Measurements from ENCODE around the gene TEX11. TPM values are rescaled to one million over a fixed set of nuclear protein-coding genes. Genes with fewer than 3 reads are reported as not detected.

TEX11 gene
- total and polyA plus RNA-seq, 9 of the 15 experiments (the other 6 are each of a cell fraction or from before 2014, with no cell fraction given): 0.27 to 1.1 (median 0.45) TPM

GRCh38 chrX:70497026-70497425 lies 411.5 kb downstream of the TEX11 start:
- CTCF ChIA-PET (ENCODE audit: low intra/inter-chr PET ratio): no interaction called here
- Histone ChIP-seq H2AFZ (ENCODE audit: low read depth, low read length) (no peak overlapping the region), H3K27ac (ENCODE audit: extremely low read depth, low read depth, low read length) (no peak overlapping the region), H3K27me3 (ENCODE audit: control insufficient read depth in 2 of 2, insufficient read depth in 2 of 2, low read length in 2 of 2) (no peaks in the 10 kb centered on the region), H3K79me2 (ENCODE audit: control insufficient read depth, insufficient read depth, low read length) (no peaks in the 10 kb centered on the region), H3K9ac (ENCODE audit: insufficient read depth in 1 of 2, low read depth in 2 of 2, low read length in 2 of 2) (no peak overlapping the region), H3K9me1 (ENCODE audit: control insufficient read depth, insufficient read depth, low read length) (no peaks in the 10 kb centered on the region), H4K20me1 (replicated peaks; ENCODE audit: control insufficient read depth, insufficient read depth, low read length) (no peaks in the 10 kb centered on the region), H3K9me3 (replicated peaks; ENCODE audit: control insufficient read depth, insufficient read depth, low read depth, low read length) (no peaks in the 10 kb centered on the region), H3K4me2 (ENCODE audit: insufficient read depth, low read length) (no peak overlapping the region), H3K4me3 (no peak overlapping the region), H3K36me3 (ENCODE audit: control insufficient read depth, insufficient read depth, low read length) (no peaks in the 10 kb centered on the region), H3K4me1 (replicated peaks in 1 of 2; ENCODE audit: control insufficient read depth in 2 of 2, insufficient read depth in 2 of 2, low read length in 2 of 2) (no peaks in the 10 kb centered on the region)
- BruUV-seq (replicated peaks): no TSS peak
- intact Hi-C loops (cut with micrococcal nuclease): no loop called here
- TF ChIP-seq CXXC5 (CRISPR knock-in tag; IDR thresholded peaks at IDR 0.05): no peak
- TF ChIP-seq USF2 (CRISPR knock-in tag; IDR thresholded peaks at IDR 0.05): no peak
- TF ChIP-seq PHB (CRISPR knock-in tag; IDR thresholded peaks at IDR 0.05): no peak
- TF ChIP-seq CREB3 (tag; conservative IDR thresholded peaks at IDR 0.05; ENCODE audit: low read depth): no peak
- TF ChIP-seq PPARD (CRISPR knock-in tag; IDR thresholded peaks at IDR 0.05): no peak
- no peak for TF ChIP-seq ZNF511 (CRISPR knock-in tag; IDR thresholded peaks at IDR 0.05)
- TF ChIP-seq SRF (CRISPR knock-in tag; IDR thresholded peaks at IDR 0.05): no peak
- no peak for TF ChIP-seq ZFP30 (CRISPR knock-in tag; IDR thresholded peaks at IDR 0.05; ENCODE audit: borderline replicate concordance)
- no peak for TF ChIP-seq ZNF766 (CRISPR knock-in tag; conservative IDR thresholded peaks at IDR 0.05)
- no peak for TF ChIP-seq ZBTB9 (CRISPR knock-in tag; IDR thresholded peaks at IDR 0.05)
- no peak for TF ChIP-seq CBX3 (IDR thresholded peaks at IDR 0.05; ENCODE audit: borderline replicate concordance in 1 of 2, low read length in 2 of 2)
- TF ChIP-seq ZC3H4 (CRISPR knock-in tag; IDR thresholded peaks at IDR 0.05; ENCODE audit: borderline replicate concordance): no peak
- no peak for TF ChIP-seq TARDBP (IDR thresholded peaks at IDR 0.05)
- no peak for TF ChIP-seq SFPQ (IDR thresholded peaks at IDR 0.05; ENCODE audit: low read depth, low read length)
- TF ChIP-seq TEAD4 (IDR thresholded peaks at IDR 0.05; ENCODE audit: low read length): no peak
- no peak for TF ChIP-seq TEAD4 (CRISPR knock-in tag; IDR thresholded peaks at IDR 0.05; ENCODE audit: borderline replicate concordance)
- POLR2A ChIA-PET: no interaction called here
- WGBS (ENCODE audit: insufficient coverage, low coverage, missing lambda C conversion rate): 20% methylated on average over 2 of the region's 3 CpGs
- no peak for FAIRE-seq
- in situ Hi-C loops (cut with MboI): no loop called here
- ATAC-seq: no peak
- DNase-seq (ENCODE audit: extremely low read depth in 1 of 4, low spot score in 3 of 4): no peak

All from K562 (cell line).